HFF-Myc (cell line): ENCODE measurements around the gene IRAK3.

ENCODE experiments used
- DNase-seq: peaks from one replicate; pipeline ENCODE4 v3.0.0-alpha.2; 2011; ENCODE audit warnings: low read depth; ENCODE audit errors: extremely low read depth
- H3K4me3 ChIP-seq: replicated peaks from 2 replicates; pipeline ENCODE4 v1.5.1; 2011; ENCODE audit warnings: low read depth, mild to moderate bottlenecking, control low read depth, low read length
- TF ChIP-seq, protein P1 (sequence below): IDR thresholded peaks from 2 replicates; pipeline ENCODE4 v1.5.1; 2012; ENCODE audit warnings: mild to moderate bottlenecking, low read depth, low read length, control low read depth; ENCODE audit errors: missing control alignments

IRAK3 gene, protein sequence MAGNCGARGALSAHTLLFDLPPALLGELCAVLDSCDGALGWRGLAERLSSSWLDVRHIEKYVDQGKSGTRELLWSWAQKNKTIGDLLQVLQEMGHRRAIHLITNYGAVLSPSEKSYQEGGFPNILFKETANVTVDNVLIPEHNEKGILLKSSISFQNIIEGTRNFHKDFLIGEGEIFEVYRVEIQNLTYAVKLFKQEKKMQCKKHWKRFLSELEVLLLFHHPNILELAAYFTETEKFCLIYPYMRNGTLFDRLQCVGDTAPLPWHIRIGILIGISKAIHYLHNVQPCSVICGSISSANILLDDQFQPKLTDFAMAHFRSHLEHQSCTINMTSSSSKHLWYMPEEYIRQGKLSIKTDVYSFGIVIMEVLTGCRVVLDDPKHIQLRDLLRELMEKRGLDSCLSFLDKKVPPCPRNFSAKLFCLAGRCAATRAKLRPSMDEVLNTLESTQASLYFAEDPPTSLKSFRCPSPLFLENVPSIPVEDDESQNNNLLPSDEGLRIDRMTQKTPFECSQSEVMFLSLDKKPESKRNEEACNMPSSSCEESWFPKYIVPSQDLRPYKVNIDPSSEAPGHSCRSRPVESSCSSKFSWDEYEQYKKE

DNA sequence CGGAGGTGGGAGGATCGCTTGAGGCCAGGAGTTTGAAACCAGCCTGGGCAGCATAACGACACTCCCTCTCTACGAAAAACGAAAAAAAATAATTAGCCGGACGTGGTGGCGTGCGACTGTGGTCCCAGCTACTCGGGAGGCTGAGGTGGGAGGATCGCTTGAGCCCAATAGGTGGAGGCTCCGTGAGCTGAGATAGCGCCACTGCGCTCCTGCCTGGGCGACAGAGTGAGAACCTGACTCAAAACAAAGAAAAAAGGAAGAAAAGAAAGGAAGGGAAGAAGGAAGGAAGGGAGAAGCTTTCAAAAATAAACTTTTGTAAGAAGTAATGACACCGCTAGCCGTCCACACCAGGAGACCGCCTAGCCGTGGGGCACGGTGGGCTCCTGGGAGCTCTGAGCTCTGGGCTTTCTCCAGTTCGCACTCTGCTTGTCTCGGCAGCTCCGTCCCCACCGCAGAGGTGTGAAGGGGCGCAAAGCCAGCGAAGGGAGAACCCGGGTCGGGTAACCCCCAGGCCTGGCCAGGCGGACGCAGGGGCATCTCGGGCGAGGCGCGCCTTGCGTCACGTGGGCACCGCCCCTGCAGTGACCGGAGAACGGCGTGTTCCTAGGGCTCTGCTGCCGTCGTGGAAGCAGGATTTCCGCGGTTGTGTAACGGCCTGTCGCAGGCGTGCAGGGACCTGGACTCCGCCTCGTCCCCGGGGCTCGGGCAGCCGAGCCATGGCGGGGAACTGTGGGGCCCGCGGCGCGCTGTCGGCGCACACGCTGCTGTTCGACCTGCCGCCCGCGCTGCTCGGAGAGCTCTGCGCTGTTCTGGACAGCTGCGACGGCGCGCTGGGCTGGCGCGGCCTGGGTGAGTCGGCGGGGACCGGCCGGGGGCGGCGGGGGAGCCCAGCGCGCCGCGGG is at the start of gene IRAK3:
TSS of gene IRAK3 (plus strand) at position 631 of the 902 bp plus-strand sequence. CDS start at position 717, 86 bp downstream.
- no peak for DNase-seq
- TF ChIP-seq, protein P1, sequence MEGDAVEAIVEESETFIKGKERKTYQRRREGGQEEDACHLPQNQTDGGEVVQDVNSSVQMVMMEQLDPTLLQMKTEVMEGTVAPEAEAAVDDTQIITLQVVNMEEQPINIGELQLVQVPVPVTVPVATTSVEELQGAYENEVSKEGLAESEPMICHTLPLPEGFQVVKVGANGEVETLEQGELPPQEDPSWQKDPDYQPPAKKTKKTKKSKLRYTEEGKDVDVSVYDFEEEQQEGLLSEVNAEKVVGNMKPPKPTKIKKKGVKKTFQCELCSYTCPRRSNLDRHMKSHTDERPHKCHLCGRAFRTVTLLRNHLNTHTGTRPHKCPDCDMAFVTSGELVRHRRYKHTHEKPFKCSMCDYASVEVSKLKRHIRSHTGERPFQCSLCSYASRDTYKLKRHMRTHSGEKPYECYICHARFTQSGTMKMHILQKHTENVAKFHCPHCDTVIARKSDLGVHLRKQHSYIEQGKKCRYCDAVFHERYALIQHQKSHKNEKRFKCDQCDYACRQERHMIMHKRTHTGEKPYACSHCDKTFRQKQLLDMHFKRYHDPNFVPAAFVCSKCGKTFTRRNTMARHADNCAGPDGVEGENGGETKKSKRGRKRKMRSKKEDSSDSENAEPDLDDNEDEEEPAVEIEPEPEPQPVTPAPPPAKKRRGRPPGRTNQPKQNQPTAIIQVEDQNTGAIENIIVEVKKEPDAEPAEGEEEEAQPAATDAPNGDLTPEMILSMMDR: no peak
- H3K4me3 ChIP-seq: peak within 1 kb of the TSS; percentile 46

DNA sequence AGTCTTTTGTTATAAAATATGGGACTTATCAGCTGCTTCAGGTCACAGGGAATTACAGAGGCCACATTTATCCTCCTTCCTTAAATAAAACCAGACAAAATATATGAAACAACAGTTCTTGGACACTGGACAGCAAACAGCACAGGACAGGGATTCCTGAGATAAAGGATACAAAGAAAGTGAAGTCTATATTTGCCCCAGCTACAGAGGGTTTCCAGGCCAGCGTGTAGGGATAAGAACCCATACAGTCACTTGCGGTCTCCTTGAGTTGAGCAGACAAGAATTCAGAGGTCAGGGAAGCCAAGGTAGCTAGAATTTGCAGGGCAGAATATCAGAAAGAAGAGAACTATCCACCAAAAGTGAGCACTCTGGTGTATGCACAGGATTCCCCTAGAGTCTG is 49.7 kb upstream of the IRAK3 start:
- H3K4me3 ChIP-seq: no peak overlapping the region
- TF ChIP-seq, protein P1: no peak
- DNase-seq: no peak

DNA sequence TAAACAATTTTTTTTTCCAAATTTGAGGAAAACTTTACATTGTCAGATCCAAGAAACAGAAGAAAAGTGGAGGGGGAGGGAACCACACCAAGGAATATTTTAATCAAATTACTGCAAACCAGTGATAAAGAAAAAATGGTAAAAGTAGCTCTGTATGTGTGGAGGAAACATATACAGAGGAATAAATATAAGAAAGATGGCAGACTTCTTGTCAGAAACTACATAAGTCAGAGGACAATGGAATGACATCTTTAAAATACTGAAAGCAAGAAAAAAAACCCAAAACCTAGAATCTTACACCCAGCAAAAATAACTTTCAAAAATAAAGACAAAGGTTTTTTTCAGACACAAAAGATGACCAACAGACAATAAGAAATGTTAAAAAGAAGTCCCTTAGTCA is 48.3 kb upstream of the IRAK3 start:
- no peak overlapping the region for H3K4me3 ChIP-seq
- TF ChIP-seq, protein P1: no peak
- no peak for DNase-seq

DNA sequence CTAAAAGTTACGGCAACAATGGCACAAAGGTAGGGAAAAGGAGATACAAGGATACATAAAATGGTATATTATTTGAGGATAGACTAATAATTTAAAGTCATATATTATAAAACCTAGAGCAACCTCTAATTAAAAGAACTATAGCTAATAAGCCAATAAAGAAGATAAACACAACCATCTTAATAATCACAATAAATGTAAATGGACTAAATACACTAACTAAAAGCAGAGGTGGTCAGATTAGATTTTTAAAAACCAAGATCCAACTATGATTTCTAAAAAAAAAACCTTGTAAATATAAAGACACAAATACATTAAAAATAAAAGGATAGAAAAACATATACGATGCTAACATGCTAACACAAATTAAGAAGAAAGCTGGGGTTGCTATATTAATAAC is 47.7 kb upstream of the IRAK3 start:
- TF ChIP-seq, protein P1: no peak
- no peak overlapping the region for H3K4me3 ChIP-seq
- DNase-seq: no peak

DNA sequence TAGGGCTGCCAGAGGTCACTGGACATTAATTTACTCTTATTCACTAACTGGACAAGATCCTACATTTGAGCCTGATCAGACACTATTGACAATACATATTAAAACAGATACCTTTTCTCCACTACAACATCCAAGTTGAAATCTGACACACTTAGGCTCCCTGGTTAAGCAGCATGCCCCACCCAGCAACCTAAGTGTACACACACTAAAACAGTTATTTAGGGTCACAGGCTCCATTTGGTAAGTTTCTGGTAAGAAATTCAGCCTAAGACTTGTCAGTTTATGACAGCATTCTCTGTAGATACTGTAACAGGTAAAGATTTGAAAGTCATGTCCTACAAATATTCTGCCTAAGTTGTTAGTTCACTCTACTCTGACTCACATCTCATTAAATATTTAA is 46.2 kb upstream of the IRAK3 start:
- TF ChIP-seq, protein P1: no peak

DNA sequence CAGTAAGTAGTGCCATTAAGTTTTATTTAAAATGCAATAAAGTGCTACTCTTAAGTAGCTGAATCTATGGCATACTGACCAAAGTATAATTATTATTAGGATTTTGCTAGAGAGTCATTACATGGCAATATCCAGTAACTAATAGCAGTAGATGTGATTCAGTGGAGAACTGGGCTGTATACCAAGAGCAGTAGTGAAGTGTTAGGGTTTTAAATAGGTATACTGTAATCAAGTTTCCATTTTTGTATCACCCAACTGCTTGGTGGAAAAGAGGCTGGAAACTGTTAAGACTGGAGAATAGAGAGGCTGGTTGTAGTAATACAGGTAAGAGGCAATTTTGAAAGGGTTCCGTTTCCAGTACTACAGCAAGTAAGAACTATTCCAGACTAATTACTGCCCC is 45.1 kb upstream of the IRAK3 start:
- no peak for DNase-seq
- H3K4me3 ChIP-seq: no peak overlapping the region
- TF ChIP-seq, protein P1: no peak

More for the DNA sequence above, 46.2 kb upstream of the IRAK3 start:
- no peak for DNase-seq
- no peak overlapping the region for H3K4me3 ChIP-seq
